Mesenchymal stem cell (in vitro differentiated cells and primary cell): Measurements from ENCODE around the gene TSPAN32.

ENCODE experiments used
- DNase-seq: peaks from one replicate; pipeline ENCODE4 v3.0.0-alpha.2; 2013
- H2AFZ ChIP-seq: one replicate; pipeline ENCODE4 v1.6.1; 2013; ENCODE audit warnings: low read depth, mild to moderate bottlenecking, control low read depth, inconsistent platforms, low read length, moderate library complexity
- H2AK5ac ChIP-seq: 2 replicates; pipeline ENCODE4 v1.6.1; 2013; ENCODE audit warnings: low read length, moderate library complexity, mild to moderate bottlenecking, inconsistent platforms; ENCODE audit not compliant: severe bottlenecking
- H2BK120ac ChIP-seq: one replicate; pipeline ENCODE4 v1.6.1; 2013; ENCODE audit warnings: low read depth, mild to moderate bottlenecking, inconsistent platforms, low read length, moderate library complexity
- H2BK12ac ChIP-seq, 2 experiments: one replicate each; pipeline ENCODE4 v1.6.1; 2013; ENCODE audit warnings: inconsistent platforms in 2 of 2, low read length in 2 of 2, mild to moderate bottlenecking in 2 of 2, moderate library complexity in 2 of 2, control low read depth in 1 of 2
- H2BK15ac ChIP-seq: one replicate; pipeline ENCODE4 v1.6.1; 2013; ENCODE audit warnings: mild to moderate bottlenecking, low read depth, inconsistent platforms; ENCODE audit not compliant: poor library complexity, severe bottlenecking
- H2BK5ac ChIP-seq: 2 replicates; pipeline ENCODE4 v1.6.1; 2013; ENCODE audit warnings: low read depth, mild to moderate bottlenecking, low read length, control low read depth, inconsistent platforms; ENCODE audit not compliant: poor library complexity, severe bottlenecking
- H3K14ac ChIP-seq, 2 experiments: one replicate each; pipeline ENCODE4 v1.6.1; 2013; ENCODE audit warnings: inconsistent platforms in 2 of 2, low read length in 2 of 2, control low read depth in 1 of 2, mild to moderate bottlenecking in 1 of 2, moderate library complexity in 1 of 2
- H3K18ac ChIP-seq, 2 experiments: one replicate each; pipeline ENCODE4 v1.6.1; 2013; ENCODE audit warnings: inconsistent platforms in 2 of 2, low read length in 2 of 2, control low read depth in 1 of 2, low read depth in 1 of 2, mild to moderate bottlenecking in 1 of 2
- H3K23ac ChIP-seq, 2 experiments: one replicate each; pipeline ENCODE4 v1.6.1; 2013; ENCODE audit warnings: inconsistent platforms in 2 of 2, low read length in 2 of 2, mild to moderate bottlenecking in 2 of 2, moderate library complexity in 2 of 2, control low read depth in 1 of 2
- H3K27ac ChIP-seq: 2 replicates; pipeline ENCODE4 v1.5.1; 2013; ENCODE audit warnings: mild to moderate bottlenecking, moderate library complexity, low read length, control low read depth, inconsistent platforms; ENCODE audit not compliant: poor library complexity, severe bottlenecking
- H3K27me3 ChIP-seq, 2 experiments: 2 replicates each; pipeline versions ENCODE4 v1.6.1 to v1.7.0; 2013; ENCODE audit warnings: low read length in 2 of 2, mild to moderate bottlenecking in 2 of 2, moderate library complexity in 2 of 2, control low read depth in 1 of 2, inconsistent platforms in 1 of 2; ENCODE audit not compliant: control insufficient read depth in 1 of 2, insufficient read depth in 1 of 2
- H3K36me3 ChIP-seq, 2 experiments: 2 replicates each; pipeline versions ENCODE4 v1.6.1 to v1.7.0; 2013; ENCODE audit warnings: low read length in 2 of 2, control low read depth in 1 of 2, inconsistent platforms in 1 of 2, low read depth in 1 of 2, mild to moderate bottlenecking in 1 of 2; ENCODE audit not compliant: insufficient read depth in 2 of 2, control insufficient read depth in 1 of 2
- H3K4ac ChIP-seq, 2 experiments: one replicate each; pipeline ENCODE4 v1.6.1; 2013; ENCODE audit warnings: inconsistent platforms in 2 of 2, low read length in 2 of 2, mild to moderate bottlenecking in 2 of 2, moderate library complexity in 2 of 2, control low read depth in 1 of 2, low read depth in 1 of 2
- H3K4me1 ChIP-seq: 2 replicates; pipeline ENCODE4 v1.6.1; 2013; ENCODE audit warnings: low read depth, low read length, control low read depth; ENCODE audit not compliant: control insufficient read depth, insufficient read depth
- H3K4me2 ChIP-seq: 2 replicates; pipeline ENCODE4 v1.6.1; 2013; ENCODE audit warnings: low read length, mild to moderate bottlenecking, inconsistent platforms; ENCODE audit not compliant: poor library complexity, severe bottlenecking
- H3K4me3 ChIP-seq, 2 experiments: 2 replicates each; pipeline versions ENCODE4 v1.5.1 to v1.7.0; 2013; ENCODE audit warnings: low read length in 2 of 2, mild to moderate bottlenecking in 2 of 2, control low read depth in 1 of 2, low read depth in 1 of 2; ENCODE audit not compliant: insufficient read depth in 1 of 2
- H3K79me1 ChIP-seq: replicated peaks from 2 replicates; pipeline ENCODE4 v1.6.1; 2013; ENCODE audit warnings: mild to moderate bottlenecking, control low read depth, low read length, inconsistent platforms; ENCODE audit not compliant: poor library complexity, severe bottlenecking
- H3K9ac ChIP-seq: 2 replicates; pipeline ENCODE4 v1.7.0; 2013; ENCODE audit warnings: mild to moderate bottlenecking, low read length, moderate library complexity
- H3K9me3 ChIP-seq: 2 replicates; pipeline ENCODE4 v1.7.0; 2013; ENCODE audit warnings: mild to moderate bottlenecking, low read length; ENCODE audit not compliant: control insufficient read depth
- H4K8ac ChIP-seq: one replicate; pipeline ENCODE4 v1.6.1; 2013; ENCODE audit warnings: inconsistent platforms, mild to moderate bottlenecking, low read length, moderate library complexity
- H4K91ac ChIP-seq: one replicate; pipeline ENCODE4 v1.6.1; 2013; ENCODE audit warnings: mild to moderate bottlenecking, low read length, inconsistent platforms
- WGBS: methylation state at CpG from one replicate; pipeline ENCODE4 v1.1.7; 2013; ENCODE audit warnings: mixed read lengths; 5-methylcytosine and 5-hydroxymethylcytosine counted together

The TSPAN32 gene

GRCh38 chr11:2314136-2314524, 12.3 kb downstream of the TSPAN32 start:
- Histone ChIP-seq H3K4me1 (peaks cover 18% of the 10 kb centered on the region), H2BK120ac (no peak overlapping the region), H2BK5ac (no peak overlapping the region), H4K8ac (no peak overlapping the region), H3K14ac (no peak overlapping the region), H3K4me3 (no peak overlapping the region), H2AFZ (no peak overlapping the region), H3K27me3 (no peaks in the 10 kb centered on the region), H2BK15ac (no peak overlapping the region), H2AK5ac (no peak overlapping the region), H3K27ac (no peak overlapping the region), H3K4me2 (no peak overlapping the region), H3K18ac (no peak overlapping the region), H3K4ac (no peak overlapping the region), H3K9ac (peak overlapping the region; percentile 65), H3K79me1 (no peaks in the 10 kb centered on the region), H3K36me3 (no peaks in the 10 kb centered on the region), H2BK12ac (no peak overlapping the region), H3K23ac (no peak overlapping the region), H3K9me3 (peaks cover 8% of the 10 kb centered on the region), H4K91ac (no peak overlapping the region)
- DNase-seq: no peak
- WGBS: 87% methylated on average over 7 of the region's 7 CpGs

- H3K18ac ChIP-seq: peak overlapping the region in 1 of 2 experiments; percentile 49
- H3K4me2 ChIP-seq: no peak overlapping the region
- no peak overlapping the region for H2BK15ac ChIP-seq
- peak overlapping the region; percentile 62 for H4K91ac ChIP-seq
- no peak overlapping the region for H2BK5ac ChIP-seq
- H2AK5ac ChIP-seq: no peak overlapping the region
- H3K4me3 ChIP-seq: no peak overlapping the region
- no peak overlapping the region for H2BK12ac ChIP-seq
- H3K27me3 ChIP-seq: no peaks in the 10 kb centered on the region
- WGBS: 70% methylated on average over 14 of the region's 16 CpGs
- DNase-seq: peak; percentile 13
- no peak overlapping the region for H2AFZ ChIP-seq
- H2BK120ac ChIP-seq: no peak overlapping the region
- no peaks in the 10 kb centered on the region for H3K36me3 ChIP-seq
- H3K4me1 ChIP-seq: peaks cover 18% of the 10 kb centered on the region
- no peaks in the 10 kb centered on the region for H3K79me1 ChIP-seq
- H3K9ac ChIP-seq: peak overlapping the region; percentile 65
- H3K14ac ChIP-seq: no peak overlapping the region
- peak overlapping the region; percentile 73 for H4K8ac ChIP-seq
- H3K23ac ChIP-seq: no peak overlapping the region
- H3K9me3 ChIP-seq: peaks cover 8% of the 10 kb centered on the region
- H3K4ac ChIP-seq: peak overlapping the region in 1 of 2 experiments; percentile 19
- no peak overlapping the region for H3K27ac ChIP-seq
Measured at GRCh38 chr11:2314525-2315394, 12.9 kb downstream of the TSPAN32 start.

DNA sequence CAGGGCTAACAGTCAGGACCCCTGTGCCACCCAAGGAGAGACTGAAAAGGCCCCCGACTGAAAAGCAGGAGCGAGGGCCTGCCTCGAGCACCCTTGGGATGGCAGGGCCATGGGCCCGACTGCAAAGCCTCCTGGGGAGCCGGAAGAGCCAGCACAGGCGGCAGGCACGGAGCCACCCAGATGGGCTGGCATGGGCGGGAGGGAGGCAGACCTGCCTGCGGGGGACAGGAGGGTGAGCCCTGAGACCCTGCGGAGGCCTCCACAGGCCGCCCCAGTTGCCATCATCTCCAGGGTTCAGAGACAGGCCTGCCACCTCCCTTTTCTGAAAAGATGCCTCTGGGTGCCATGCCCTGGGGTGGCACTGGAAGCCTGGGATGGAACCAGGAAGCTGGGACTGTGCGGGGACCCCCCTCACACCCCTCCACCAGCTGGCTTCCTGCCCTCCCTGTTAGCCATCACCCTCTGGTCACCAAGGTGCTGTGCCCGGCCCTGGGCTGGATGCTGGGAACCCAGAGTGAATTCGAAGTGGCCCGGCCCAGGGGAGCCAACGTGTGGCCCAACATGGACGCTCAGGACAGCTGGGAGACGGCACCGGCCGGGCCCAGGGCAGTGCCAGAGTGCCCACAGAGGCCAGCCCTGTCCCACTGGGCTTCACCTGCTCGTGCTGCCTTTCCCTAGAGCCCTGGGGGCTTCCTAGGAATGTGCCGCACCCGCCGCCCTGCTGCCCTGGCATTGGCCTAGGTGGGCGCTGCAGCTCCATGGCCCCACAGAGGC, 13.8 kb downstream of the TSPAN32 start:
- H3K9me3 ChIP-seq: peaks cover 8% of the 10 kb centered on the region
- peak overlapping the region in 1 of 2 experiments; percentile 38 for H3K14ac ChIP-seq
- peak overlapping the region; percentile 45 for H3K9ac ChIP-seq
- no peak overlapping the region for H2BK5ac ChIP-seq
- peak overlapping the region; percentile 38 for H4K8ac ChIP-seq
- H3K36me3 ChIP-seq: no peaks in the 10 kb centered on the region
- H3K79me1 ChIP-seq: no peaks in the 10 kb centered on the region
- DNase-seq: no peak
- no peak overlapping the region for H2AFZ ChIP-seq
- peak overlapping the region; percentile 31 for H4K91ac ChIP-seq
- H3K23ac ChIP-seq: no peak overlapping the region
- H2AK5ac ChIP-seq: no peak overlapping the region
- WGBS: 90% methylated on average over 25 of the region's 25 CpGs
- H3K18ac ChIP-seq: peak overlapping the region in 1 of 2 experiments; percentile 49
- no peak overlapping the region for H3K4ac ChIP-seq
- no peak overlapping the region for H2BK12ac ChIP-seq
- H2BK120ac ChIP-seq: no peak overlapping the region
- no peak overlapping the region for H3K27ac ChIP-seq
- no peak overlapping the region for H2BK15ac ChIP-seq
- no peaks in the 10 kb centered on the region for H3K27me3 ChIP-seq
- H3K4me3 ChIP-seq: peak overlapping the region in 1 of 2 experiments; percentile 5
- no peak overlapping the region for H3K4me2 ChIP-seq
- peaks cover 18% of the 10 kb centered on the region for H3K4me1 ChIP-seq
